ENCODE results near the gene RTN4R. TPM values are rescaled to one million over a fixed set of nuclear protein-coding genes. Genes with fewer than 3 reads are reported as not detected.
"Not testable (repeated sequence)": the region's sequence is repeated elsewhere in the genome, so short reads cannot be mapped to it uniquely, and the experiment has no call there.

Gene RTN4R
- 1 to 10 TPM in 2 of 4 donors, not detected in 2; 1.8 to 2.2 TPM for total RNA-seq

DNA sequence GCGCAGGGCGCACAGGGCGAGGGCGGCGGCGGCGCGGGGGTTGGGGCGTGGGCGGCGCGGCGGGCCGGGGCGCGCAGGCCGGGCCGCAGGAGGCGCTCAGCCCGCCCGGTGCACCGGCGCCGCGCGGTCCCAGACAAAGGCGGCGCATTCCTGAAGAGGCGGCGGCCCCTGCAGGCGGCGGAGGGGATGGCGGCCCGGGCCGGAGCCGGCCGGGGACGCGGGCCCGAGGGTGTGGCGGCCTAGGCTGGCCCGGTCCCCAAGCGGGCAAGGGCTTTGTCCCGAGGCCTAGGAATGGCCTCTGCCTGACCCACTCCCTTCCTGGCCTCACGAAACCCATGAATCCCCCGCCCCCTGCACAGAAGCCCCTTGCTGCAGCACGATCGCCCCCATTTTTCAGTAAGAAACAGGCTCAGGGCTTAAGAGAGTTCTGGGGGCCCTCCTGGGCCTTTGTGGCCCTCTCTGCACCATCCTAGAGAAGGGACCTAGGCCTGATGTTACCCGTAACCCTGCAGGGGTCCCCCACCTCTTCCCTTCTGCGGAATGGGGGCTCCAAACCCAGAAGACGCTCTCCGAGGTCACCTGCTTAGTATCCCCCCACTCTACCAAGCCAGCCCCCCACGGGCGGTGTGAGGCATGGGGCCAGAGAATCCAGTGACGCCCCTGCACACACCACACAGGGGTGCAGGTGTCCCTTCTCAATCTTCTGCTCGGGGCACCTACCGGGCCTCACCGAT lies at the start of gene RTN4R:
Gene RTN4R (minus strand): TSS at position 40 of the 734 bp plus-strand sequence. CDS start 226 bp downstream, outside the sequence.
- no peaks in the 10 kb centered on the region for H3K36me3 ChIP-seq
- no peak within 1 kb of the TSS for H3K27ac ChIP-seq (replicated peaks in 1 of 4)
- no peak for DNase-seq (ENCODE audit: extremely low spot score)
- peak within 1 kb of the TSS; percentile 54 to 67 (median 56) for H3K4me3 ChIP-seq
- H3K9me3 ChIP-seq = no peaks in the 10 kb centered on the region
- peaks cover 0 to 14% (median 0%) of the 10 kb centered on the region in 4 donors for H3K27me3 ChIP-seq
- TF ChIP-seq EP300 (IDR thresholded peaks at IDR 0.05) = no peak
- TF ChIP-seq, protein P1, sequence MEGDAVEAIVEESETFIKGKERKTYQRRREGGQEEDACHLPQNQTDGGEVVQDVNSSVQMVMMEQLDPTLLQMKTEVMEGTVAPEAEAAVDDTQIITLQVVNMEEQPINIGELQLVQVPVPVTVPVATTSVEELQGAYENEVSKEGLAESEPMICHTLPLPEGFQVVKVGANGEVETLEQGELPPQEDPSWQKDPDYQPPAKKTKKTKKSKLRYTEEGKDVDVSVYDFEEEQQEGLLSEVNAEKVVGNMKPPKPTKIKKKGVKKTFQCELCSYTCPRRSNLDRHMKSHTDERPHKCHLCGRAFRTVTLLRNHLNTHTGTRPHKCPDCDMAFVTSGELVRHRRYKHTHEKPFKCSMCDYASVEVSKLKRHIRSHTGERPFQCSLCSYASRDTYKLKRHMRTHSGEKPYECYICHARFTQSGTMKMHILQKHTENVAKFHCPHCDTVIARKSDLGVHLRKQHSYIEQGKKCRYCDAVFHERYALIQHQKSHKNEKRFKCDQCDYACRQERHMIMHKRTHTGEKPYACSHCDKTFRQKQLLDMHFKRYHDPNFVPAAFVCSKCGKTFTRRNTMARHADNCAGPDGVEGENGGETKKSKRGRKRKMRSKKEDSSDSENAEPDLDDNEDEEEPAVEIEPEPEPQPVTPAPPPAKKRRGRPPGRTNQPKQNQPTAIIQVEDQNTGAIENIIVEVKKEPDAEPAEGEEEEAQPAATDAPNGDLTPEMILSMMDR (IDR thresholded peaks at IDR 0.05) = peak; percentile 68 to 83 (median 79)
- intact Hi-C loops (cut with DNase I) = loop anchor here (5.0 kb wide), 1 partner anchor 111 kb away; no protein-coding TSS in a partner anchor
- WGBS = 25% methylated on average over 15 of the region's 58 CpGs
- peaks cover 11 to 17% (median 15%) of the 10 kb centered on the region in 4 donors for H3K4me1 ChIP-seq

DNA sequence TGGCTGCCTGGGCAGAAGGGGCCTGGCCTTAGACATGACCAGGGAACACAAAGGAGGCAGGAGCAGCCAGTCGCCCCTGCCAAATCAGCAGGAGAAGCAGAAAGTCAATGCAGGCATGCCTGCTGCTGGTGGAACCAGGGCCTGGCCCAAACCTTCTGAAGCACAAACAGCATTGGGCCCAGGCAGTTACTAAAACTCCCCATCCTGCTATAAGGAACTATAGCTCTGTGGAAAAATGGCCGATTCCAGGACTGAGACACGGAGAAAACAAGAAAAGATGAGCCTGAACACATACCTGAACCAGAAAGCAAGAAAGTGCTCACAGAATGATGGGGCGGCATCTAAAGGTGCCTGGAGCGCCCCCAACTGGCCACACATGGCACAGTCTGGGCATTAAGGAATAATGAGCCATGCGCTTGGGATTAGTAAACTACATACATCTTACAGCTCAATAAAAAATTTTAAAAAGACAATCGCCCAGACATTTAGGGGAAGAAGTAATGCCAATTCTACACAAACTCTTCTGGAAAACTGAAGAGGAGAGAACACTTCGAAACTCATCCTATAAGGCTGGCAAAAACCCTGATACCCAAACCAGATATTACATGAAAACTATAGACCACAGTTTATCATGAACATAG lies 49.4 kb upstream of the RTN4R start:
- Histone ChIP-seq H3K4me1 (peaks cover 35 to 58% (median 46%) of the 10 kb centered on the region in 4 donors), H3K36me3 (peaks cover 0 to 19% (median 11%) of the 10 kb centered on the region in 4 donors)
- 54% methylated on average over 8 of the region's 8 CpGs for WGBS
- H3K27me3 ChIP-seq; H3K9me3 ChIP-seq; H3K27ac ChIP-seq (replicated peaks in 1 of 4); H3K4me3 ChIP-seq; intact Hi-C loops (cut with DNase I): not testable (repeated sequence)
- DNase-seq (ENCODE audit: extremely low spot score) = peak; percentile 37
- TF ChIP-seq, protein P1 (IDR thresholded peaks at IDR 0.05) = peak; percentile 23 to 43 (median 26)

DNA sequence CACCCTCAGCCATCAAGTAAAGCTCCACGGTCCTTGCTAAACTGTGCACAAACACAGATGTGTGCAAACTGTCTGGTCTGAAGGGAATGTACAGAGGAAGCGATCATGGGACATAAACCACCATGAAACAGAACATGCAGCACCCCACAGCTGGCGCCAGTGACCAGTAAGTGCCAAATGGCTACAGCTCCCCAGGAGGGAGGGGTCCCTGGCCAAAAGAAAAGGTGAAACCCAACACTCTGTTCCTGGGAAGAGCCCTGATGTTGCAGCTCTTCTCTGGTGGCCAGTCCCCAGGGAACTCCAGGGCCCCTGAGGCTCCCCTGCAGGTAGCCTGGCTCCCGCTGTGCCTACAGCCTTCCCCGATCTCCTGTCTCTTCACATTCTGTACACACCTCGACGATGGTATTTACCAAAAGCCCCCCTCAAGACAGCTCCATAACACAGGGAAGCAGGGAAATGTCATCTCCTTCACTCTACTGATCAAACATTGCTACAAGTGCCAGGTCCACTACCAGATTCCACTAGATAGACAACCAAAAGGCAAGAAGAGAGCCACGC lies 48.8 kb upstream of the RTN4R start:
- Histone ChIP-seq H3K9me3 (no peaks in the 10 kb centered on the region), H3K36me3 (peaks cover 0 to 20% (median 11%) of the 10 kb centered on the region in 4 donors), H3K27me3 (no peaks in the 10 kb centered on the region), H3K4me3 (no peak overlapping the region), H3K4me1 (peaks cover 33 to 57% (median 45%) of the 10 kb centered on the region in 4 donors), H3K27ac (replicated peaks in 1 of 4) (no peak overlapping the region)
- TF ChIP-seq, protein P1 (IDR thresholded peaks at IDR 0.05) = no peak
- intact Hi-C loops (cut with DNase I) = no loop called here
- no peak for DNase-seq (ENCODE audit: extremely low spot score)
- WGBS = 86% methylated on average over 7 of the region's 8 CpGs

DNA sequence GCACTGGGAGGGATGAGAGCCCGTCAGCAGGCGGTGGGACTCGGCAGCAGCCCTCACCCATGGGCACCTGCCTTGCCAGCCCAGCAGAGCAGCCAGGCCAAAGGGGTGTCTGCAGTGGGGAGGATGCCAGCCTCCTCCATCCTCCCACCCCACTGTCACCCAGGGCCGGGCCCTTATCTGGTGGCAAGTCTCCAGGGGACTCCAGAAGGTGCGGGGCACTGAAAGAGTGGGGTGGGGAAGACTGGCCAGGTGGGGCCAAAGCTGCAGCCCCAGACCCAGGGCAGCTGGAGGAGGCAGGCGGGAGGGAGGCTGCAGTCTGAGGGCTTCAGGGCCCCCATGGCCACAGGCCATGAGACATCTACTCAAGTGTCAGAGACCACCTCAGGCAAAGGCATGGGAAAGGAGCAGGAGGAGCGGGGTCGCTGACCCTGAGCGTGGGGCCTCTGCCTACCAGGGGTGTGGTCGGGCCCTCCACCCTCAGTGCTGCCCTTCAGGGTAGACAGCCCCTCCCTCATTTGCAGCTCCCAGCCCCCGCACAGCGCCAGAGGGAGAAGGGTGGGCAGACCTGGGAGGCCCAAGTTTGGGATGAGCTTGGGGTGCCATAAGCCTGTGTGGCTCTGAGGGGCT lies 48.2 kb upstream of the RTN4R start:
- peak; percentile 31 for DNase-seq (ENCODE audit: extremely low spot score)
- peaks cover 27 to 51% (median 41%) of the 10 kb centered on the region in 4 donors for H3K4me1 ChIP-seq
- no peak overlapping the region for H3K4me3 ChIP-seq
- TF ChIP-seq POLR2A (IDR thresholded peaks at IDR 0.05; ENCODE audit: low read depth) (no peak), POLR2AphosphoS5 (IDR thresholded peaks at IDR 0.05) (no peak), EP300 (IDR thresholded peaks at IDR 0.05) (no peak)
- TF ChIP-seq, protein P1 (IDR thresholded peaks at IDR 0.05) = no peak
- H3K9me3 ChIP-seq = no peaks in the 10 kb centered on the region
- 100% methylated on average over 1 of the region's 12 CpGs for WGBS
- no peaks in the 10 kb centered on the region for H3K27me3 ChIP-seq
- no peak overlapping the region for H3K27ac ChIP-seq (replicated peaks in 1 of 4)
- intact Hi-C loops (cut with DNase I) = no loop called here
- H3K36me3 ChIP-seq = peaks cover 0 to 20% (median 11%) of the 10 kb centered on the region in 4 donors
